K562 (cell line): ENCODE results near the gene SPIB. TPM values are rescaled to one million over a fixed set of nuclear protein-coding genes. Genes with fewer than 3 reads are reported as not detected.
A peak's percentile ranks its signal among the peaks of the same experiment; 100 is the strongest.

Experiments
- ARNT ChIP-seq, 2 experiments: fragments of 450-650 bp; IDR thresholded peaks; 2 replicates each; pipeline ENCODE4 v1.6.1; 2016; ENCODE audit warnings: mild to moderate bottlenecking in 1 of 2
- ATF7 ChIP-seq: fragments of 450-650 bp; IDR thresholded peaks from 2 replicates; pipeline ENCODE4 v1.7.1; 2014; ENCODE audit warnings: mild to moderate bottlenecking, moderate library complexity
- CBX3 ChIP-seq, 2 experiments: IDR thresholded peaks; 1 replicate in 1 of 2; 2 replicates in 1 of 2; pipeline ENCODE4 v1.6.1; 2012; ENCODE audit warnings: inconsistent platforms in 2 of 2, low read length in 2 of 2, borderline replicate concordance in 1 of 2, control low read depth in 1 of 2
- CCAR2 ChIP-seq: fragments of 200-400 bp; formaldehyde crosslinking; IDR thresholded peaks from 2 replicates; pipeline ENCODE4 v1.6.1; 2017; ENCODE audit warnings: mild to moderate bottlenecking, low read depth, low read length
- CEBPB ChIP-seq: fragments of 450-650 bp; IDR thresholded peaks from 2 replicates; pipeline ENCODE4 v1.6.1; 2016; ENCODE audit warnings: missing genetic modification characterization, missing compliant biosample characterization
- CTBP1 ChIP-seq: fragments of 450-650 bp; IDR thresholded peaks from 2 replicates; pipeline ENCODE4 v1.6.1; 2016; ENCODE audit warnings: borderline replicate concordance
- HDAC6 ChIP-seq: IDR thresholded peaks from 2 replicates; pipeline ENCODE4 v1.6.1; 2012; ENCODE audit warnings: low read depth, mild to moderate bottlenecking, control low read depth, inconsistent platforms, low read length, moderate library complexity
- MEF2A ChIP-seq: IDR thresholded peaks from 2 replicates; pipeline ENCODE4 v1.6.1; 2011; ENCODE audit warnings: low read depth, mild to moderate bottlenecking, low read length, moderate library complexity; ENCODE audit not compliant: control insufficient read depth
- NCOA6 ChIP-seq: fragments of 450-650 bp; IDR thresholded peaks from 2 replicates; pipeline ENCODE4 v1.6.1; 2017; ENCODE audit warnings: mild to moderate bottlenecking
- NFRKB ChIP-seq: fragments of 450-650 bp; IDR thresholded peaks from 2 replicates; pipeline ENCODE4 v1.6.1; 2016; ENCODE audit warnings: low read depth
- PHF20 ChIP-seq: fragments of 450-650 bp; IDR thresholded peaks from 2 replicates; pipeline ENCODE4 v1.6.1; 2018; ENCODE audit not compliant: partially characterized antibody
- SMARCC2 ChIP-seq: fragments of 450-650 bp; IDR thresholded peaks from 2 replicates; pipeline ENCODE4 v1.6.1; 2017; ENCODE audit warnings: antibody characterized with exemption, moderate library complexity, mild to moderate bottlenecking, low read depth
- TAF1 ChIP-seq: IDR thresholded peaks from 2 replicates; pipeline ENCODE4 v1.6.1; 2011; ENCODE audit warnings: mild to moderate bottlenecking, low read length, moderate library complexity; ENCODE audit not compliant: insufficient read depth, control insufficient read depth, severe bottlenecking; ENCODE audit errors: extremely low read depth
- TFAM ChIP-seq: fragments of 250-450 bp; sonication (Bioruptor Pico); conservative IDR thresholded peaks from 2 replicates; pipeline ENCODE4 v1.5.0; 2021; ENCODE audit warnings: mild to moderate bottlenecking, moderate library complexity
- TRIM28 ChIP-seq: fragments of 450-650 bp; IDR thresholded peaks from 2 replicates; pipeline ENCODE4 v1.6.1; 2017
- USF1 ChIP-seq: sonication (generic); formaldehyde crosslinking; IDR thresholded peaks from 2 replicates; pipeline ENCODE4 v1.9.0; 2022; ENCODE audit warnings: mild to moderate bottlenecking, missing genetic modification reagents
- YBX1 ChIP-seq: fragments of 450-650 bp; IDR thresholded peaks from 2 replicates; pipeline ENCODE4 v1.7.1; 2016; ENCODE audit warnings: mild to moderate bottlenecking
- ZBTB7A ChIP-seq: IDR thresholded peaks from 2 replicates; pipeline ENCODE4 v1.6.1; 2011; ENCODE audit warnings: low read depth, mild to moderate bottlenecking, low read length, moderate library complexity, borderline replicate concordance; ENCODE audit not compliant: control insufficient read depth
- ZKSCAN3 ChIP-seq: fragments of 250-450 bp; sonication (Bioruptor Pico); IDR thresholded peaks from 2 replicates; pipeline ENCODE4 v1.4.0; 2020
- ZNF12 ChIP-seq: sonication (generic); formaldehyde crosslinking; IDR thresholded peaks from 2 replicates; pipeline ENCODE4 v1.4.0; 2020; ENCODE audit warnings: mild to moderate bottlenecking, missing genetic modification reagents
- ZNF174 ChIP-seq: fragments of 250-450 bp; sonication (Bioruptor Pico); IDR thresholded peaks from 2 replicates; pipeline ENCODE4 v1.4.0; 2020; ENCODE audit warnings: mild to moderate bottlenecking
- ZNF584 ChIP-seq: fragments of 200-800 bp; sonication (Bioruptor generic); IDR thresholded peaks from 2 replicates; pipeline ENCODE4 v1.6.1; 2016; ENCODE audit warnings: low read depth, mild to moderate bottlenecking, missing genetic modification characterization, missing compliant biosample characterization
- ZNF592 ChIP-seq: fragments of 450-650 bp; IDR thresholded peaks from 2 replicates; pipeline ENCODE4 v1.6.1; 2017; ENCODE audit warnings: antibody characterized with exemption, mild to moderate bottlenecking
- ZNF780A ChIP-seq: fragments of 250-450 bp; sonication (Bioruptor Pico); IDR thresholded peaks from 2 replicates; pipeline ENCODE4 v1.5.0; 2021; ENCODE audit warnings: mild to moderate bottlenecking
- polyA plus RNA-seq, 8 experiments: library from polyadenylated mRNA; depleted of rRNA in 4 of 8; stranded (reverse) in 5 of 8; unstranded in 3 of 8; fragments of >200 nt; fragmentation: Nextera tagmentation in 2 of 8; fragmentation: Illumina TruSeq in 1 of 8; extraction: Ambion mirVana in 2 of 8; extraction: Trizol in 1 of 8; gene quantifications; 2 replicates each; pipeline versions ENCODE4 v1.2.1 to v1.2.3, GENCODE V29; 2011 to 2014; ENCODE audit warnings: inconsistent platforms in 1 of 8, missing spikeins in 1 of 8
- total RNA-seq, 7 experiments: library from RNA; depleted of rRNA in 6 of 7; stranded (reverse); fragments of >200 nt in 6 of 7; fragmentation: Illumina TruSeq in 2 of 7; extraction: Trizol in 2 of 7; gene quantifications; 2 replicates each; pipeline versions ENCODE4 v1.2.1 to v1.2.3, GENCODE V29; 2011 to 2021; ENCODE audit warnings: low replicate concordance in 1 of 7
- TF ChIP-seq, protein P1 (sequence below): sonication (generic); formaldehyde crosslinking; IDR thresholded peaks from 2 replicates; pipeline ENCODE4 v1.8.0; 2022; ENCODE audit warnings: missing genetic modification reagents, mild to moderate bottlenecking, moderate library complexity, borderline replicate concordance

The SPIB gene
- total and polyA plus RNA-seq, 9 of the 15 experiments (the other 6 are each of a cell fraction or from before 2014, with no cell fraction given) = 0.06 to 1.0 (median 0.43) TPM; not detected in 1

DNA sequence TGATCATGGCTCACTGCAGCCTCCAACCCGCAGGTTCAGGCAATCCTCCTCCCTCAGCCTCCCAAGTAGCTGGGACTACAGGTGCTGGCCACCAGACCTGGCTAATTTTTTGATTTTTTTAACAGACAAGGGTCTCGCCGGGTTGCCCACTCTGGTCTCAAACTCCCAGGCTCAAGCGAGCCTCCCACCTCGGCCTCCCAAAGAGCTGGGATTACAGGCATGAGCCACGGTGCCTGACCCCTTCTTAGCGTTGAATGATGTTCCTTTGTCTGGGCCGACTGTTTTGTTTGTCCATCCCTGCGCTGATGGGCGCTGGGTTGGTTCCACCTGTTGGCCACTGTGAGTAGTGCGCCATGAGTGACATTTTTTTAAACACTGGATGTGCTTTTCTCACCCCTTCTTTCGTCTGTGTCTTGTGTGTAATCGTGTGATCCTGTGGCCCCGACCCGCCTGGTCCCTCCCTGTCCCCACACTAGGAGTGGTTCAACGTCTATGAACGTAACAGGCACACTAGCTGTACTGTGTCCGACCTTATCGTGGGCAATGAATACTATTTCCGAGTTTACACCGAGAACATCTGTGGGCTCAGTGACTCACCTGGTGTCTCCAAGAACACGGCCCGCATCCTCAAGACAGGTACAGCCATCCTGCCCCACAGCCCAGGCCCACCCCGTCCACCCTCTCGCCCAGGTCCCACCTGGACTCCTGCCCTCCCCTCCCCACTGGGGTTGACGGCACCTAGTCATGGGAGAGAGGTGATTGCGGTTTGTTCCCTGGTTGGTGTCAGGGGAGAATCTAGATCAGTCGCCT is 42.5 kb downstream of the SPIB start (continued):
- 0 out of 2 replicates have a peak, but pooled peaks have one; percentile 6 for TF ChIP-seq USF1 (CRISPR knock-in tag)
- 0 out of 2 replicates have a peak, but pooled peaks have one; percentile 33 for TF ChIP-seq ATF7
- TF ChIP-seq PHF20 = no peak
- no peak for TF ChIP-seq ZBTB7A
- no peak for TF ChIP-seq ZNF12
- TF ChIP-seq ZNF592 = no peak
- TF ChIP-seq ZNF174 (CRISPR knock-in tag) = no peak
- TF ChIP-seq YBX1 = no peak
- no peak for TF ChIP-seq ZNF584
- TF ChIP-seq ZNF780A (CRISPR knock-in tag) = no peak
- no peak for TF ChIP-seq CCAR2
- TF ChIP-seq MEF2A = no peak
- TF ChIP-seq HDAC6 = no peak
- TF ChIP-seq CTBP1 = peak; percentile 70; the same call in 1 of the 2 replicates
- TF ChIP-seq, protein P1, sequence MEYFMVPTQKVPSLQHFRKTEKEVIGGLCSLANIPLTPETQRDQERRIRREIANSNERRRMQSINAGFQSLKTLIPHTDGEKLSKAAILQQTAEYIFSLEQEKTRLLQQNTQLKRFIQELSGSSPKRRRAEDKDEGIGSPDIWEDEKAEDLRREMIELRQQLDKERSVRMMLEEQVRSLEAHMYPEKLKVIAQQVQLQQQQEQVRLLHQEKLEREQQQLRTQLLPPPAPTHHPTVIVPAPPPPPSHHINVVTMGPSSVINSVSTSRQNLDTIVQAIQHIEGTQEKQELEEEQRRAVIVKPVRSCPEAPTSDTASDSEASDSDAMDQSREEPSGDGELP (CRISPR knock-in tag) = peak; percentile 39; the same call in 1 of the 2 replicates
- no peak for TF ChIP-seq NCOA6
- TF ChIP-seq NFRKB = no peak
- no peak for TF ChIP-seq CEBPB
- no peak for TF ChIP-seq ZKSCAN3 (CRISPR knock-in tag)
- no peak for TF ChIP-seq TRIM28
- no peak for TF ChIP-seq TAF1
- peak in 1 of 2 experiments; percentile 45; a peak in 1 of 3 replicates for TF ChIP-seq CBX3 (IDR thresholded peaks at IDR 0.05; ENCODE audit: borderline replicate concordance in 1 of 2, low read length in 2 of 2)
- TF ChIP-seq SMARCC2 = no peak
- TF ChIP-seq ARNT (IDR thresholded peaks at IDR 0.05) = no peak
- TF ChIP-seq TFAM (CRISPR knock-in tag) = no peak
